NCI-H1048 (cell line): ENCODE results near the gene TMEM170B.

Experiments
- DNase-seq: peaks from one replicate; lab custom pipeline; 2025; lab: John Stamatoyannopoulos, UW

The TMEM170B gene

DNA sequence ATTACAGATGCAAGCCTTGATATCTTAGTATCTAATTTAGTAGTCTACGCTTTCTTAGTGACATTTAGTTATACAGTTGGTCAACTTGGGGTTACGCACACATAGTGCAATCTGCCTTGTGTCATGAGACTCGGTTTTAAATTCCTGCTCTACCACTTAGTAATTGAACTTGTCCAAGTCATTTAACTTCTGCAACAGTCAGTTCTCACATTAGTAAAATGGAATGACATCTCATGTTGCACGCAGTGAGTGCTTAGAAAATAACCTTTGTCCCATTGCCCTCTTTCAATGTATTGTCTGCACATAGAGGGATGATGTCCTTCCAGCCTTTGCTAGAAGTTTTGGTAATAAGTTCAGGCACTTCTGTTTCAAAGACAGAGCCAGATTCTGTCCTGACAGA is 48.6 kb downstream of the TMEM170B start:
- DNase-seq: no peak

DNA sequence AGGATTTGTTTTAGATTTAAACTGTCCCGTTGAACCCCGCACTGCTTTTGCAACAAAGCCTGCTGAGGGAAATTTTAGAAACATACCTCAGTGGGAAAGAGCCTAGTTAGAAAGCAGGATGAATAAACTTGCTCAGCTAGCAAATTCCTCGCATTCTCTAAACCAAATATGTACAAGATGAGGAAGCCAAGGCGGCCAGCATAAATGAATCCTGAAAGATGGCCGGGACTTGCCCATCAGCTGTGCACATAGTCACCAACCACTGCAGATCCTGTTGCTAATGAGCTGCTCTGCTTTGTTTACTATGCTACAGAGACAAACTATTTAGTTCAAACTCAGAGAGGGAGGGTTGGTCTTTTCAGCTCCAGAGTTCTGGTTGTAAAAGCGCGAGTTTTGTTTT is 49.0 kb downstream of the TMEM170B start:
- DNase-seq: no peak

DNA sequence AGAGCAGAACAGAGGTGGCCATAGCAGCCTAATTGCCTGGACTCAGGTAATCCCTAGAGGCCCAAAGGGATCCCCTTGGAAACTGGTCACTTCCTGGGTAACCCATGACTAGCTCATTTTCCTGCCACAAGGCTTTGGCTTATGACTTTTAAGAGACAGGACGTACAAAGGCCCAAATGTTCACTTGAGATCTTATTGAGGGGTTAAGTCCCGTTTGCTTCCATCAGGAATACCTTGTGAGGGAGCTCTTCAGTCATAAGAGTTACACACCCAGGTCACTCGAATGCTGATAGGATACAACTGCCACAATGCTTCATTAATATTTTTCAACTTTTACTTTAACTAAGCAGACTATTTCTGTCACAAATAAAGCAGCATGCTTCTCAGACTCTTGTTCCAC is 51.7 kb downstream of the TMEM170B start:
- DNase-seq: no peak

DNA sequence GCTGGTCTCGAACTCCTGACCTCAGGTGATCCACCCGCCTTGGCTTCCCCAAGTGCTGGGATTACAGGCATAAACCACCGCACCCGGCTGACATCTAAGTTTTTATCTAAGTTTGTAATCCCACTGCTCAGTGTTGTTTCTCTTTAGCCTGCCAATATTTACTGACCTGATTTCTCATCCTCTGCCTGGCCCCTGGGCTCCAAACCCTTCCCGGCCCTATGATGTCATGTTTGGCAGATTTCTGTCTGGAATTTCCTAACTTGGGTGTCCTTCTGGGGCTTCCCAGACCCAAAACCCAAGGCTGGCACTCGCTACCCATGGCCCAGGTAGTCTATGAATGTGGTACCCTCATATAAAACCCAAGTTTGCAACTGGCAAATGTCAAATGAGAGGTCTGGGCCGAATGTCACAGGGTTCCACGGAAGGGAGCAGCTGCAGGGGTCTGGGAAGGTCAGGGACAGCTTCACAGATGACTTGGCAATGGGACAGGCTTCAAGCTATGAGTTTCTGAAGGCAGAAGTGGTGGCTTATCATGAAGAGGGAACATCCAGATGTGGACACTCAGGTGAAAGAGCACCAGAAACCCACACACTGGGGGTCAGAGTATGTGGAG is 54.9 kb downstream of the TMEM170B start:
- no peak for DNase-seq

DNA sequence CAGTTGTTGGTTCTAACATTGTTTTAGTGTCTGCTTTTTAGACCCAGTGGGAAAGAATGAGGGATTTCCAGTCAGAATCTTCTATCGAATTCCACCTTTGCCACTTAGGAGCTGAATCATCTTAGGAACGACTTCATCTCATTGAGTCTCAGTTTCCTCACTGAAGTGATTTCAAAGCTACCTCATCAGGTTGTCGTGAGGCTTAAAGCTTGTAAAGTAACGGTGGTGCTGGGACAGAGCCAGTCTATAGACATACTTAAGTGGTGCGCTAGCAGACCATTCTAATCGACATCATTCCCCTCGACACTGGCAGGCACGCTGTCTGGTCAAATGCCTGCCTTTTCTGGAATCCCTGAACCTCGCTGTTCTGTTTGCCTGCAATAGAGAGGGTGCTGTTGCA is 55.5 kb downstream of the TMEM170B start:
- DNase-seq: no peak

DNA sequence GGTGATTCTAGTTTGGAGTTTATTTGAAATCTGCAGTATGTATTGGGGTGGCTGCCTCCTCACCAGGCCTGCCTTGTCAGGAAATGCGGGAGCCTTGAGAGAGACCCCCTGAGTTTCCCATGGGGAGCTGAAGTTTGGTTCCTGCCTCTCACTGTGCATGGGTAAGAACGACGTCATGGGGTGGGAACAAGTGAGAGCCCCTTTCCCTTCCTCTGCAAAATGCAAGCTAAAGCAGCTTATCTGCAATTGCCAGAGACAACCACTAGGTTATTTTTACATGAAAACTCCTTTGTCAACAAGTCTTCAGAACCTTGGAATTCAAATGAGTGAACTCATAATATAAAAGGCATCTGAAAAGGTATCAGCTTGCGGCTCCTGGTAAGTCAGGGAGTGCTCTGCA is 58.4 kb downstream of the TMEM170B start:
- DNase-seq: no peak

DNA sequence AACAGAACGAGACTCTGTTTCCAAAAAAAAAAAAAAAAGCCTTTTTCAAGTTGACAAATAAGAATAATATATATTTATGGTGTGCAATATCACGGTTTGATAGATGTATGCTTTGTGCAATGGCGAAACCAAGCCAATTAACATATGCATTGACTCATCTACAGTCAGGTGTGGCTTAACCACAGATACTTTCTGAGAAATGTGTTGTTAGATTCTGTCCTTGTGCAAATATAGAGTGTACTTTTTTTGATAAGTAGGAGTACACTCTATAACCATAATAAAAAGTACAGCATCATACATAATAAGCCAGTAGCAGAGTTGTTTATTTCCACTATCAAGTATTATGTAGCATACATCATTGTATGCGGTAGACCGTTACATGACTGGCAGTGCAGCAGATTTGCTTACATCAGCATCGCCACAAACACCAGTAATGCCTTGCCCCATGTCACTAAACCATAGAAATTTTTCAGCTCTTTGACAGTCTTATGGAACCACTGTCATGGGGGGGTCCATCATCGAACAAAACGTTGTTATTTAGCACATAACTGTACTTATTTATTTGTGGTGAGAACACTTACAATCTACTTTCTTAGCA is 59.2 kb downstream of the TMEM170B start:
- DNase-seq: no peak

DNA sequence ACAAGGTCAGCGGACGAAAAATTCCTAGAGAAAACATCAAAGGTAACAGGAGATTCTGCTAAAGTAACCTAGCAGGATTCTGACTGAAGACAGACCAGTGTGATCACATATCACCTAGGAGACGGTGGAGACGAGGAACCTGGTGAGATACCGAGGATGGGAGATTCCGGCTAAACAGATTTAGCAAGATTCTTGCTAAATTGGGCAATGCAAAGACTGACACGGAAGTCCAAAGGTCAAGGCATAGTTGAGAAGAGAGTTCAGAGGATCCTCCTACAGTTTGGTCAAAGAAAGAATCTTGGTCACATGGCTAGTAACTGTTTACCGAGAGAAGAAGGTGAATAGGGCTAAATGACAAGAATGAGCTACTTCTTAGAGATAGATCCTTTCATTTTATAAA is 61.1 kb downstream of the TMEM170B start:
- no peak for DNase-seq

DNA sequence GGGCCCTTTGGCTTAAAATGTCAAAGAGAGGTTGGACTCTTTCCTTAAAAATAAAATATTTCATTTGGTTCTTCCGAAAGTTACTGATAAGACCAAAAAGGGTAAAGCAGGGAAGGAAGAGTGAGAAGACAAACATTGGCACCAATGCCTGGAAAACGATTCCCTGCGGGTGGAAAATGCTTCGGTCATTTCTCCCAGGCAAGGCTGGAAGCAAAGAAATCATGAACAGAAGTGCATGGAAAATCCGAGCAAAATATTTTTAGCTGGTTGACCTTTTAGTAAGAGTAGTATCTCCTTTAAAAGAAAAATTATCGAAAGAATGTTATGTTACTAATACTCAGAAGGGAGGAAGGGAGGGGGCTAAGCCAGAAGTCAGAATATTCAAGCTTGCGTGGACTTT is 62.7 kb downstream of the TMEM170B start:
- DNase-seq: no peak

DNA sequence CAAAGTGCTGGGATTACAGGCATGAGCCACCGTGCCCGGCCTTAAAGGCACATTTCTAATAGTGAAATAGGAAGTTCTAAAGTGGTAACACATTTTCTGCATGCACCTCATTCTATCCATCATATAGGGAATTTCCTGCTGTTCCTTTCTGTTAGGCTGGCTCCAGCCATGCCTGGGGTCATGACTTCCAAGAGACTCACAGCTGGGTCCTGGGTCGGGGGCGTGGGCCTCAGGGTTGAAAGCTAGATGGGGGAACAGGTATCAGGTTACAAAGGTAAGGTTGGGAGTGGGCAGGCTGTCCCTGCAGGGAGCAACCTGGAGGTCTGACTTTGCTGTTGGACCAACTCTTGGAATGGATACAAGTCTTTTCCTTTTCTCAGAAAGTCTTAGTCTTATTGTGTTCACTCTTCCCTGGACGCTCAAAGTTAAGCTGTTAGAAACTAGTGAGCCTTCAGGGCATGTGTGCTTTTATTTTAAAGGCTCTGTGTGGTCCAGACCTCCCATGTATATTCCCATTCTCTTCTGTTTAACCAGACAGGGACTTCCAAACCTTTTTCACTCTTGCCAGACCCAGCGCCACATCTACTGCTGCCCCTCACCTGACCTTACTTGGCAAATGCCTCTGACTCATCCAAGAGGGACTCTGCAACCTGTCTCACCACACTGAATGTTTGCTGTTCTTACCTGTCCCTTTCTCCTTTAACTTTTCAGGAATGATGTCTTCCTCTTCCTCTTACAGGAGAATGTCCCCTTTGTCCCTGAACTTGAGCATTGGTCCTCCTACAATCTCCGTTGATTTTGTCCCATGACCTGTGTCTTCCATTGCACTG is 64.4 kb downstream of the TMEM170B start:
- DNase-seq: no peak

DNA sequence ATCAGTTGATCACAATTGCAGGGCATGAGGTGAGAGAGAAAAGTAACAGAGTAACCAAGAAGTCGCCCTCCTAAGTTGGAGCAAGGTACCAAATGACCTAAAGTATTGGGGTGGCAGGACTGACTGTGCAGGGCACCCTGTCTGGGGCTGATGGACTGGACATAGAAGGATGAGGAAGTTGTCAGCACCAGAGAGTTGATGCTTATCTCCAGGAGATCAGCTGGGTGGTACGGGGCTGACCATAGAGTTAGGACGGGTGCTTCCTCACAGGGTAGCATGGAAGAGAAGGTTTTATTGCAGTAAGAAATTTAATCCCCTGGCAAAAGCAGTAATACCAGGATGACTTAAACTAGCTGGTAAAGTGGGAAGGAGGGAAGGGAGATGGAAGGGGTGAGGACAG is 66.7 kb downstream of the TMEM170B start:
- DNase-seq: no peak

DNA sequence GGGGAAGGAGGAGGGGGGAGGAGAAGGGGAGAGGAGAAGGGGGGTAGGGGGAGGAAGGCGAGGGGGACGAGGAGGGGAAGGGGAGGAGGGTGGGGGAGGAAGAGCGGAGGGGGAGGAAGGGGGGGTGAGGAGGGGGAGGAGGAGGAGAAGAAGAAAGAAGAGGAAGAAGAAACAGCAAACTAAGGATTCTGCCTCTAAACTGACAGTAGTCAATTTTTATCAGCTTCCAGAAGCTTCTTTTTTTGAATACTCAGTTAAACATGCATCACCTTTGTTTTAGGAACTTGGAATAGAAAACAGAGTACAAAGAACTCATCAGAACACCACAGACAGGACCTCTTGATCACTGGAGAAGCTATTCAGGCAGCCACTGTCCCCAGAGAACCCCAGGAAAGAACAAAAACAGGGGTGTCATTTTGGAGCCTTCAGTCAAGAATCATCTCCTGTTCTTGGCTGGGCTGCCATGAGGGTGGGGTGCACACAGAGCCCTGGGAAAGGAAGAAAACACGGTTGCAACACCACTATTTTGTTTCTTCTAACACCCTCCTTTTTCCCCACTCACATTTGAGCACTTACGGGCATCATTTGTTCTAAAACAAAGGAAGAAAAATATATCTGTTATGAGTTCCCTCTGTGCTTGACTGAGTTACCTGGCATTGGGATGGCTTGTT is 67.4 kb downstream of the TMEM170B start:
- DNase-seq: no peak

DNA sequence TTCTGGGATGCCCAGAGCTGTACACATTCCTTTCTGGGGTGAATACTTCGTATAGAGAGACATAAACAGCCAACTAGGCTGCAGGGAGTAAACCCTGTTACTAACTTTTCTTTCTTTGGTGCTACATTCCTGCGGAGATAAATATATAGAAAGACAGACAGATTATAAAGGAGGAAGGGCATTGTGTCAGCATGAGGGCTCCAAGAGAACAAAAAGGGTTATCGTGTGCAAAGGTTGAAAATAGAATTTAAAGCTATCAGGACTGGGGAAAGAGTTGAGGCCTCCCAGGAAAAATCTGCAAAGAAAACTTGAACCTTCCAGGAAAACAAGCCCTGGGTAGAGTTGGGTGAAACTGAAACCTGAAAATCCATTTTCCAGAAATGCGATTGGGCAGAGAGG is 68.0 kb downstream of the TMEM170B start:
- DNase-seq: no peak

DNA sequence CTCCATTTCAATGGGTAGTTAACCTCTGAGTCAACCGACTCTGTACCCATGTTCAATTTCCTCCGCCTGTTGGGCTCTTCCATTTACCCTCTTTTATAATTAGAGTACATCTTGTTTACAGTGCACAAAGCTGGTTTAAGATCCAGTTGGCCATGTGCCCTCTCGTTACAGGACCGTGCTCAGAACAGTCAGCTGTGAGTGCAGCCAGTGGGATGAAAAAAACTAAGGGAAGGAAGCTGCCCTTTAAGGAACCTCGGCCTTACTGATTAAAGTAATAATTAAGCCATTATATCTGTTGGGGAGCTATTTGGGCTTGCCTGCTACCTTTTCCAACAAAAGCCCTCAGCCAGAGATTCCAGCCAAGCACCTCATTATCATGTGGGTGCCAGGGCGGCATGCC is 68.8 kb downstream of the TMEM170B start:
- no peak for DNase-seq

DNA sequence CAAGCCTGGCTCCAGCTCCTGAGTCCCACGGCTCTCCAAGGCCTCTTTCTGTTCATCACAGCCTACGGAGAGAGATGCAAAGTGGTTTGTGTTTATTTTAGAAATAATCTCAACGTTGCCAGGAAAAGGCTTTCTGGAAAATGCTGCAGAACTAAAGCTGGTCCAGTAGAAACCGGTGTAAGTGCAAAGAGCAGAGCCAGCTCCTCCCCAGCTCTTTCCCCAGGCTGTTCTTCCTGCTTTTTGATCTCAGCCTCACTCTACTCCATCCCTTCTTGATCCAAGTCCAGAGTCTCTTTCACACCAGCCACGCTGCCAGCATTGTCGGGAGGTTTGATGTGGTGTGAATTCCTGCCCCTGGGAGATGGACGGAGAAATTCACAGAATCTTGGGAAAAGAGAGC is 69.8 kb downstream of the TMEM170B start:
- DNase-seq: no peak

DNA sequence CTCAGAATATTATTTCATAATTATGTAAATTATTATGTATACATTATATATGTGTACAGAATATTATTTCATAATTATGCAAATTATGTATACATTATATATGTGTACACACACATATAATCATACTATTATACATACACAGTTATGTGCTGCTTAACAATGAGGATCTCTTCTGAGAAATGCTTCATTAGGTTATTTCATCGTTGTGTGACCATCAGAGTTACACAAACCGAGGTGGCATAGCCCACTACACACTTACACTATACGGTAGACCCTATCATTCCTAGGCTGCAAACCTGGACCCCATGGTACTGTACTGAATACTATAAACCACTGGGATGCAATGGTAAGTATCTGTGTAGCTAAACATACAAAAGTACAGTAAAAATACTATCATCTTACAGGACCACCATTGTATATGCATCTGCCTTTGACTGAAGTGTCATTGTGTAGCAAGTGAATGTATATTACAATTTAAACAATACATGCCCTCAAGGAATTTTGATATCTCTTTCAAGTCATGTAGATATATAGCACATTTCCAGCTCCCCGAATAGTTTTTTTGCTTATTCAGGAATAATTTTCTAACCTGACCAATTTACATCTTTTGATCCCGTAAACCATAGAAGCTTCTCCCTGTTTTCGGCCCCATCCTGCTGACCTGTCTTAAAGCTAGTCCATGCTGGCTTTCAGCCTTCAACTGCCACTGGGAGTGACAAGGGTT is 71.2 kb downstream of the TMEM170B start:
- DNase-seq: no peak

DNA sequence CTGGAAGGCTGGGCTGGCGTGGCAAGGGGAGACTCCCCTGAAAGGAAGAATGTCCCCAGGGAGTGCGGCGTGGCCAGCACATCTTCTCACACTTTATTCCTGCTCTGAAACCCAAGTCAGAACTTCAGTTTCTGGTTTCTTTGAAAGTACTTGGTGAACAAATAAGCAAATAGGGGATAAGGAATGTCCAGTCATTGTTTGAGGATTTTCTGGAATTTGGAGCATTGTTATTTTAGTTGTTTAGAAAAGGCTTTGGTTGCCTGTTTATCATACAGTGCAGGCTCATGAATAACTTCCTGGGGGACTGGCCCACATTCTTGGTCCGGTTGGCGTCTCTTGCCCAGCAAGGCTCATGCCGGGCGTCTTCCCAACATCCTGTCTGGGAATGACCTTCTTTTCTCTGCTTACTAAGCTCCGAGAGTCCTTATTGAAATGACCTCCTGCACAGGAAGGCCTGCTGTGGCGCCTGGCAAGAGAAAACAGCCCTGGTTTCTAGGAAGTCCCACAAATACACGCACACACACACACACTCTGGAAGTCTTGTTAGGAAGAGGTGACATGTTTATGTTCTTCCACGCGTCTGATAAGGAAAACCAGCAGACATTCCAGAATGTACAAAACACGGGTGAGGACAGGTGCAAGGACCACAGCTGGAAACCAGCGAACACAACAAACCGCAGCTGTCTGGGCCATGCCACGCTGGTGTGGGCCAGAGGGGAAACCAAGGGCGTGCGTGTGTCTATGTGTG is 71.9 kb downstream of the TMEM170B start:
- no peak for DNase-seq

DNA sequence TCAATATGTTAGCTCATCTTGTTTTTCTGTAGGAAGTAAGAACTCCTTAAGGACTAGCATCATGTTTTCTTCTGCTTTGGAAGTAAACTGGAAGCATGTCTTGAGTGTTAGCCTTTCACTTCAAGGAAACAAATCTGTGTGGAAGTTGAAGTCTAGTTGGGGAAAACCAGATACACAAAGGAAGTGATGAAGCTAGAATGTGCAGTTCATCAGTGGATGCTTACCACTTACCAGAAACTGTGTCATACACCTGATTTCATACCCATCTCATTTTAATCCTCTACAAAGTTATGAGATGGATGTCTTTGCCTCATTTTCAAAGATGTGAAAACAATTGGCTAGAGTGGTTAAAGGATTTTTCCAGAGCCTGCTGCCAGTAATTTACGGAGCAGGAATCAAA is 75.8 kb downstream of the TMEM170B start:
- no peak for DNase-seq

DNA sequence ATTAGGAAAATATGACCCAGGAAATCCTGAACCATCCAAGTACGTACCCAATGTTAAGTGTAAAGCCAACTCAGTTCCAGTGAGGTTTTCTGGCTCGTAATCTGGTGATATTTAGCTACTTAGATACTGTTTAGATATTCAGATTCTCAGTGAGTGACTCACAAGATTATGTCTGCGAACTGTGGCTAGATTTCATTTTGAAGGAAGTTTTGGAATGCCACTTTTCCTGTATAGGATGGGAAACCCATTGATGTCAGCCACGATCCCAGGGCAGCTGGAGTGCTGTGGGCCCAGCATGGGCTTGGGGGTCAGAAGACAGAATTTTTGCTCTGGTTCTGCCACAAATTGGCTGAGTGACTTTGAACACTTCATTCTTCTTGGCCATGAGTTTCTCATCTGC is 76.3 kb downstream of the TMEM170B start:
- DNase-seq: no peak

DNA sequence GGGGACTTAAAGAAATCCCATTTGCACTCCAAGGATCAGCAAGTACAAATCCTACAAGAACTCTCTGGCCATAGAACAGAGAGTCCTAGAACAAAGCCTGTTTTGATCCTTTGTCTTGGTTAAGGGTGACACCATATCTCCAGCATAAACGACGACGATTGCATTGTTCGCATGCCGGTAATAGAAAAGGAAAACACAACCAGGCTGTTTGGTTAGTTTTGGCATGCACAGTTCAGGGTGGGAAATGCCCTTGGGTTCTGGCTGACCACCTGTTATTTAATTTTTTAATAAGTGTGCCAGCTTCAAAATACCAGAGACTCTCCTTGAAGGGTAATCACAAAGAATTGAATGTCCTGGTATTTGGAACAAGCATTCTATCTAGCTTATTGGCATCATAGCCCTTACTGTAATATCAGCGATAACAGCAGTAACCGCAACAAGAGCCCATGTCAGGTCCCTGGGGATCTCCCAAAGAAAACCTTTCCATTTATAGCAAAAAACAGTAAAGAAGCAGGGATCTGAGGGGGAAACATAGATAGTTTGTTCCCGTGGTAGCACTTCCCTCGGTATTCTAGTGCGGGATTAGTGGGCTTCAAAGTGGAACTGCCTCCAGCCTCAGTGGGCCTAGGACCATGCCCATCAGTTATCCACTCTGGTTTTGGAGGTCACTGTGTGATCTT is 77.1 kb downstream of the TMEM170B start:
- no peak for DNase-seq

DNA sequence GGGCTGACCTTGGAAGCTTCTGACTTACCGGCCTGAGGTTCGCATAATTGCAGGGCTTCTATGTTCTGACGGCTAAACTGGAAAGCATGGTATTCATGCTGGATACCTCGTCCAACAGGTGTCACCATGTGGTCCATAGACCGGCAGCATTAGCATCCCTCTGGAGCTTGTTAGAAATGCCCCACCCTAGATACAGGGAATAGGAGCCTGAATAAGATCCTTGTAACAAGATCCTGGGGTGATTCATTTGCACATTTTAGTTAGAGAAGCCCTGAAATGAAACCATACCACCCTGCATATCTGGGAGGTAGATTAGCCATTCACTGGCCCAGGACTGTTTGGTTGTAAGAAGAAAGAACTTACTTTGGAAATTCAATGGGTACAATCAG is 77.7 kb downstream of the TMEM170B start:
- no peak for DNase-seq
